HEK293 (cell line): ENCODE measurements around the gene TMEM240.

Source experiments
- SP2 ChIP-seq: fragments of 450-650 bp; formaldehyde crosslinking; IDR thresholded peaks from 2 replicates; pipeline ENCODE4 v1.5.1; 2016; ENCODE audit warnings: missing biosample characterization, missing genetic modification characterization
- TCF7L2 ChIP-seq: IDR thresholded peaks from 2 replicates; pipeline ENCODE4 v1.6.1; 2011; ENCODE audit warnings: low read depth, mild to moderate bottlenecking, inconsistent platforms, low read length, moderate library complexity, borderline replicate concordance
- ZFP37 ChIP-seq: fragments of 450-650 bp; formaldehyde crosslinking; IDR thresholded peaks from 2 replicates; pipeline ENCODE4 v1.5.1; 2016; ENCODE audit warnings: missing biosample characterization, missing genetic modification characterization
- ZNF138 ChIP-seq: fragments of 450-650 bp; formaldehyde crosslinking; IDR thresholded peaks from 2 replicates; pipeline ENCODE4 v1.5.1; 2016; ENCODE audit warnings: missing biosample characterization, missing genetic modification characterization, borderline replicate concordance
- ZNF24 ChIP-seq: fragments of 450-650 bp; formaldehyde crosslinking; IDR thresholded peaks from 2 replicates; pipeline ENCODE4 v1.5.1; 2016; ENCODE audit warnings: missing biosample characterization, missing genetic modification characterization
- ZNF623 ChIP-seq: fragments of 450-650 bp; formaldehyde crosslinking; IDR thresholded peaks from 2 replicates; pipeline ENCODE4 v1.5.1; 2016; ENCODE audit warnings: missing biosample characterization, missing genetic modification characterization
- ZNF660 ChIP-seq: fragments of 450-650 bp; IDR thresholded peaks from 2 replicates; pipeline ENCODE4 v1.5.1; 2018; ENCODE audit warnings: missing biosample characterization, mild to moderate bottlenecking, missing genetic modification characterization
- ZNF837 ChIP-seq: fragments of 450-650 bp; formaldehyde crosslinking; IDR thresholded peaks from 2 replicates; pipeline ENCODE4 v1.5.1; 2016; ENCODE audit warnings: missing biosample characterization, missing genetic modification characterization
- ZXDB ChIP-seq: fragments of 450-650 bp; formaldehyde crosslinking; IDR thresholded peaks from 2 replicates; pipeline ENCODE4 v1.5.1; 2016; ENCODE audit warnings: missing biosample characterization, missing genetic modification characterization
- TF ChIP-seq, protein P1 (sequence below): fragments of 450-650 bp; formaldehyde crosslinking; IDR thresholded peaks from 2 replicates; pipeline ENCODE4 v1.5.1; 2016; ENCODE audit warnings: missing biosample characterization, missing genetic modification characterization
- TF ChIP-seq, protein P2 (sequence below): fragments of 450-650 bp; formaldehyde crosslinking; IDR thresholded peaks from 2 replicates; pipeline ENCODE4 v1.5.1; 2016; ENCODE audit warnings: missing biosample characterization, missing genetic modification characterization
- TF ChIP-seq, protein P3 (sequence below): sonication (generic); formaldehyde crosslinking; IDR thresholded peaks from 2 replicates; pipeline ENCODE4 v1.8.1; 2022; ENCODE audit warnings: mild to moderate bottlenecking, moderate library complexity, missing genetic modification reagents
- TF ChIP-seq, protein P4 (sequence below): fragments of 450-650 bp; formaldehyde crosslinking; IDR thresholded peaks from 2 replicates; pipeline ENCODE4 v1.5.1; 2016; ENCODE audit warnings: missing biosample characterization, missing genetic modification characterization

DNA sequence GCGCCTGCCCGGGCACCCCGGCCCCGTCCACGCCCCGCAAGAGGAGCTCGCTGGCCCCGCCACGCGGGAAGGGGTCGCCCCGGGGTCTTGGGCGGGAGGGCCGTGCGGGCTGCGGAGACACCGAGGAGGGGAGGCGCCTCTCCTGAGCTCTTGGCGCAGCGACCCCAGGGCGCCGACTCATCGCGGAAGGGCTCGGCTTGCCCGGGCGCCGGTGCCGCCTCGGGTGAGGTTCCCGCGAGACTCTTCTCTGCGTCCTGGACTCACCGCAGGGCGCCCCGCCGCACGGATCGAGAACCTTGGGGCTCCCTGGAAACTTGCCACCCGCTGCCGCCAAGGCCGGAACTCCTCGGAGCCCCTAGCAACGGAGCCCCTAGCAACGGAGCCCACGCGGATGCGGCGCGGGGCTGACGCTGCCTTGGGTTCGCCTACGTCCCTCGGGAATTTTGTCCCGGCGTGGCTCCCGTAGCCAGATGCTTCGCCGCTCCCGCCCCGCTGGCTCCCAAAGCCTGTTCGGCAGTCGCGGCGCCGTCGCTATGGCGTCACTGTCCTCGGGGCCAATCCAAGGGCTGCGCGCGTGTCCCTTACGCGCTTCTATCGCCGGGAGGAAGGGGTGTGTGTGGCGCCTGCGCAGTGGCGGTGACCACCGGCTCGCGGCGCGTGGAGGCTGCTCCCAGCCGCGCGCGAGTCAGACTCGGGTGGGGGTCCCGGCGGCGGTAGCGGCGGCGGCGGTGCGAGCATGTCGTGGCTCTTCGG lies 28.7 kb downstream of the TMEM240 start, which contains the start of gene ATAD3A:
- TF ChIP-seq ZNF837 (tag by site-specific recombination) (no peak), ZNF660 (tag by site-specific recombination) (peak; percentile 83), TCF7L2 (no peak), ZNF623 (no peak), ZXDB (tag by site-specific recombination) (peak; percentile 97), ZFP37 (tag by site-specific recombination) (peak; percentile 98), ZNF138 (tag by site-specific recombination) (no peak), SP2 (peak; percentile 90), ZNF24 (tag by site-specific recombination) (peak; percentile 85)
- TF ChIP-seq, protein P1, sequence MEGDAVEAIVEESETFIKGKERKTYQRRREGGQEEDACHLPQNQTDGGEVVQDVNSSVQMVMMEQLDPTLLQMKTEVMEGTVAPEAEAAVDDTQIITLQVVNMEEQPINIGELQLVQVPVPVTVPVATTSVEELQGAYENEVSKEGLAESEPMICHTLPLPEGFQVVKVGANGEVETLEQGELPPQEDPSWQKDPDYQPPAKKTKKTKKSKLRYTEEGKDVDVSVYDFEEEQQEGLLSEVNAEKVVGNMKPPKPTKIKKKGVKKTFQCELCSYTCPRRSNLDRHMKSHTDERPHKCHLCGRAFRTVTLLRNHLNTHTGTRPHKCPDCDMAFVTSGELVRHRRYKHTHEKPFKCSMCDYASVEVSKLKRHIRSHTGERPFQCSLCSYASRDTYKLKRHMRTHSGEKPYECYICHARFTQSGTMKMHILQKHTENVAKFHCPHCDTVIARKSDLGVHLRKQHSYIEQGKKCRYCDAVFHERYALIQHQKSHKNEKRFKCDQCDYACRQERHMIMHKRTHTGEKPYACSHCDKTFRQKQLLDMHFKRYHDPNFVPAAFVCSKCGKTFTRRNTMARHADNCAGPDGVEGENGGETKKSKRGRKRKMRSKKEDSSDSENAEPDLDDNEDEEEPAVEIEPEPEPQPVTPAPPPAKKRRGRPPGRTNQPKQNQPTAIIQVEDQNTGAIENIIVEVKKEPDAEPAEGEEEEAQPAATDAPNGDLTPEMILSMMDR: peak; percentile 64; the same call in 1 of the 2 replicates
- TF ChIP-seq, protein P2, sequence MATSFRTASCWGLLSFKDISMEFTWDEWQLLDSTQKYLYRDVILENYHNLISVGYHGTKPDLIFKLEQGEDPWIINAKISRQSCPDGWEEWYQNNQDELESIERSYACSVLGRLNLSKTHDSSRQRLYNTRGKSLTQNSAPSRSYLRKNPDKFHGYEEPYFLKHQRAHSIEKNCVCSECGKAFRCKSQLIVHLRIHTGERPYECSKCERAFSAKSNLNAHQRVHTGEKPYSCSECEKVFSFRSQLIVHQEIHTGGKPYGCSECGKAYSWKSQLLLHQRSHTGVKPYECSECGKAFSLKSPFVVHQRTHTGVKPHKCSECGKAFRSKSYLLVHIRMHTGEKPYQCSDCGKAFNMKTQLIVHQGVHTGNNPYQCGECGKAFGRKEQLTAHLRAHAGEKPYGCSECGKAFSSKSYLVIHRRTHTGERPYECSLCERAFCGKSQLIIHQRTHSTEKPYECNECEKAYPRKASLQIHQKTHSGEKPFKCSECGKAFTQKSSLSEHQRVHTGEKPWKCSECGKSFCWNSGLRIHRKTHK (tag by site-specific recombination): no peak
- TF ChIP-seq, protein P3, sequence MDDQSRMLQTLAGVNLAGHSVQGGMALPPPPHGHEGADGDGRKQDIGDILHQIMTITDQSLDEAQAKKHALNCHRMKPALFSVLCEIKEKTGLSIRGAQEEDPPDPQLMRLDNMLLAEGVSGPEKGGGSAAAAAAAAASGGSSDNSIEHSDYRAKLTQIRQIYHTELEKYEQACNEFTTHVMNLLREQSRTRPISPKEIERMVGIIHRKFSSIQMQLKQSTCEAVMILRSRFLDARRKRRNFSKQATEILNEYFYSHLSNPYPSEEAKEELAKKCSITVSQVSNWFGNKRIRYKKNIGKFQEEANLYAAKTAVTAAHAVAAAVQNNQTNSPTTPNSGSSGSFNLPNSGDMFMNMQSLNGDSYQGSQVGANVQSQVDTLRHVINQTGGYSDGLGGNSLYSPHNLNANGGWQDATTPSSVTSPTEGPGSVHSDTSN (CRISPR knock-in tag): peak; percentile 22; the same call in 1 of the 2 replicates
- TF ChIP-seq, protein P4, sequence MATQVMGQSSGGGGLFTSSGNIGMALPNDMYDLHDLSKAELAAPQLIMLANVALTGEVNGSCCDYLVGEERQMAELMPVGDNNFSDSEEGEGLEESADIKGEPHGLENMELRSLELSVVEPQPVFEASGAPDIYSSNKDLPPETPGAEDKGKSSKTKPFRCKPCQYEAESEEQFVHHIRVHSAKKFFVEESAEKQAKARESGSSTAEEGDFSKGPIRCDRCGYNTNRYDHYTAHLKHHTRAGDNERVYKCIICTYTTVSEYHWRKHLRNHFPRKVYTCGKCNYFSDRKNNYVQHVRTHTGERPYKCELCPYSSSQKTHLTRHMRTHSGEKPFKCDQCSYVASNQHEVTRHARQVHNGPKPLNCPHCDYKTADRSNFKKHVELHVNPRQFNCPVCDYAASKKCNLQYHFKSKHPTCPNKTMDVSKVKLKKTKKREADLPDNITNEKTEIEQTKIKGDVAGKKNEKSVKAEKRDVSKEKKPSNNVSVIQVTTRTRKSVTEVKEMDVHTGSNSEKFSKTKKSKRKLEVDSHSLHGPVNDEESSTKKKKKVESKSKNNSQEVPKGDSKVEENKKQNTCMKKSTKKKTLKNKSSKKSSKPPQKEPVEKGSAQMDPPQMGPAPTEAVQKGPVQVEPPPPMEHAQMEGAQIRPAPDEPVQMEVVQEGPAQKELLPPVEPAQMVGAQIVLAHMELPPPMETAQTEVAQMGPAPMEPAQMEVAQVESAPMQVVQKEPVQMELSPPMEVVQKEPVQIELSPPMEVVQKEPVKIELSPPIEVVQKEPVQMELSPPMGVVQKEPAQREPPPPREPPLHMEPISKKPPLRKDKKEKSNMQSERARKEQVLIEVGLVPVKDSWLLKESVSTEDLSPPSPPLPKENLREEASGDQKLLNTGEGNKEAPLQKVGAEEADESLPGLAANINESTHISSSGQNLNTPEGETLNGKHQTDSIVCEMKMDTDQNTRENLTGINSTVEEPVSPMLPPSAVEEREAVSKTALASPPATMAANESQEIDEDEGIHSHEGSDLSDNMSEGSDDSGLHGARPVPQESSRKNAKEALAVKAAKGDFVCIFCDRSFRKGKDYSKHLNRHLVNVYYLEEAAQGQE (tag by site-specific recombination): no peak; the same call in 1 of the 2 replicates
